K562 (cell line): ENCODE measurements around the gene SYN1. TPM values are rescaled to one million over a fixed set of nuclear protein-coding genes. Genes with fewer than 3 reads are reported as not detected.

Experiments
- ATAC-seq: fragments of 200-7000 bp; cut with Tn5 transposase; 3 replicates; pipeline ENCODE4 v1.9.1; 2020; ENCODE audit warnings: moderate library complexity
- BruUV-seq: library from RNA; stranded (reverse); fragments of 400-500 nt; replicated peaks from 2 replicates; lab custom pipeline; 2021; lab: Mats Ljungman, UMichigan
- CTCF ChIA-PET: fragments of 300-600 bp; formaldehyde crosslinking; extraction: SDS; loops from one replicate; lab custom pipeline; 2021; ENCODE audit warnings: low intra/inter-chr PET ratio; lab: Yijun Ruan, JAX
- POLR2A ChIA-PET: fragments of 300-600, 350-650 bp; sonication (Branson Sonifier 250); formaldehyde crosslinking; extraction: SDS; loops from one replicate; lab custom pipeline; 2021; ENCODE audit warnings: antibody characterized with exemption, inconsistent platforms; lab: Yijun Ruan, JAX
- DNase-seq, 4 experiments: peaks; one replicate each; pipeline versions ENCODE4 v3.0.0 to v3.0.0-alpha.2; 2011 to 2018; ENCODE audit warnings: low spot score in 3 of 4, mixed read lengths in 3 of 4; ENCODE audit errors: extremely low read depth in 1 of 4
- FAIRE-seq: peaks from 2 replicates; lab custom pipeline; 2011; peaks lifted over from hg19 to GRCh38; lab: Jason Lieb, UNC
- H2AFZ ChIP-seq: 2 replicates; pipeline ENCODE4 v1.6.0; 2011; ENCODE audit warnings: low read depth, low read length, control low read depth, inconsistent platforms
- H3K27ac ChIP-seq: fragments of 200-600 bp; 3 replicates; pipeline ENCODE4 v1.8.0; 2011; ENCODE audit warnings: low read depth, mild to moderate bottlenecking, control low read depth, inconsistent platforms, low read length, moderate library complexity, mixed read lengths; ENCODE audit errors: extremely low read depth
- H3K27me3 ChIP-seq, 2 experiments: fragments of 300-600 bp in 1 of 2; 2 replicates in 1 of 2; 3 replicates in 1 of 2; pipeline versions ENCODE4 v1.6.0 to v1.8.0; 2011; ENCODE audit warnings: inconsistent platforms in 2 of 2, low read length in 2 of 2, mild to moderate bottlenecking in 1 of 2, mixed read lengths in 1 of 2, moderate library complexity in 1 of 2; ENCODE audit not compliant: control insufficient read depth in 2 of 2, insufficient read depth in 2 of 2
- H3K36me3 ChIP-seq: fragments of 300-600 bp; 3 replicates; pipeline ENCODE4 v1.8.0; 2011; ENCODE audit warnings: mild to moderate bottlenecking, low read length, inconsistent platforms; ENCODE audit not compliant: control insufficient read depth, insufficient read depth
- H3K4me1 ChIP-seq, 2 experiments: fragments of 200-600 bp in 1 of 2; replicated peaks in 1 of 2; 2 replicates in 1 of 2; 3 replicates in 1 of 2; pipeline versions ENCODE4 v1.5.1 to v1.8.0; 2011; ENCODE audit warnings: inconsistent platforms in 2 of 2, low read length in 2 of 2, mild to moderate bottlenecking in 1 of 2, mixed read lengths in 1 of 2, moderate library complexity in 1 of 2; ENCODE audit not compliant: control insufficient read depth in 2 of 2, insufficient read depth in 2 of 2
- H3K4me2 ChIP-seq: 2 replicates; pipeline ENCODE4 v1.6.1; 2011; ENCODE audit warnings: low read length, control low read depth, inconsistent platforms, mixed read lengths; ENCODE audit not compliant: insufficient read depth
- H3K4me3 ChIP-seq: fragments of 200-600 bp; sonication (generic), shearing (Covaris generic); 2 replicates; pipeline ENCODE4 v1.5.1; 2016; ENCODE audit warnings: control low read depth, inconsistent platforms
- H3K79me2 ChIP-seq: fragments of 200-600 bp; 3 replicates; pipeline ENCODE4 v1.8.0; 2011; ENCODE audit warnings: low read length, inconsistent platforms; ENCODE audit not compliant: control insufficient read depth, insufficient read depth
- H3K9ac ChIP-seq, 2 experiments: 2 replicates each; pipeline versions ENCODE4 v1.6.0 to v1.6.1; 2011; ENCODE audit warnings: low read depth in 2 of 2, low read length in 2 of 2, control low read depth in 1 of 2, inconsistent platforms in 1 of 2, mild to moderate bottlenecking in 1 of 2, mixed read lengths in 1 of 2; ENCODE audit not compliant: insufficient read depth in 1 of 2
- H3K9me1 ChIP-seq: one replicate; pipeline ENCODE4 v1.6.0; 2011; ENCODE audit warnings: inconsistent platforms, mild to moderate bottlenecking, low read length, moderate library complexity; ENCODE audit not compliant: control insufficient read depth, insufficient read depth
- H3K9me3 ChIP-seq: replicated peaks from 2 replicates; pipeline ENCODE4 v1.5.1; 2011; ENCODE audit warnings: low read depth, low read length, inconsistent platforms; ENCODE audit not compliant: control insufficient read depth, insufficient read depth
- H4K20me1 ChIP-seq: replicated peaks from 2 replicates; pipeline ENCODE4 v1.6.1; 2011; ENCODE audit warnings: low read length, inconsistent platforms, mixed read lengths; ENCODE audit not compliant: control insufficient read depth, insufficient read depth
- ATF3 ChIP-seq, 2 experiments: fragments of 450-650 bp in 1 of 2; sonication (generic) in 1 of 2; formaldehyde crosslinking in 1 of 2; IDR thresholded peaks in 1 of 2; conservative IDR thresholded peaks in 1 of 2; 2 replicates each; pipeline versions ENCODE4 v1.6.1 to v1.8.1; 2016 to 2023; ENCODE audit warnings: mild to moderate bottlenecking in 2 of 2, moderate library complexity in 2 of 2, inconsistent platforms in 1 of 2, missing genetic modification reagents in 1 of 2
- CEBPZ ChIP-seq: fragments of 150-350 bp; IDR thresholded peaks from 2 replicates; pipeline ENCODE4 v1.6.1; 2014; ENCODE audit warnings: low read depth, mild to moderate bottlenecking, low read length, borderline replicate concordance
- FOSL1 ChIP-seq: fragments of 200-800 bp; sonication (Bioruptor generic); conservative IDR thresholded peaks from 2 replicates; pipeline ENCODE4 v1.6.1; 2016; ENCODE audit warnings: missing genetic modification characterization, missing compliant biosample characterization
- JUND ChIP-seq, 2 experiments: IDR thresholded peaks; 2 replicates in 1 of 2; 3 replicates in 1 of 2; pipeline ENCODE4 v1.6.1; 2011; ENCODE audit warnings: borderline replicate concordance in 2 of 2, low read depth in 2 of 2, low read length in 2 of 2, improper control_type of control experiment in 1 of 2, missing biosample characterization in 1 of 2, missing genetic modification characterization in 1 of 2, missing genetic modification reagents in 1 of 2
- ZFP36 ChIP-seq: fragments of 150-350 bp; IDR thresholded peaks from 2 replicates; pipeline ENCODE4 v1.6.1; 2018; ENCODE audit warnings: low read length, low read depth; ENCODE audit not compliant: partially characterized antibody
- ZNF165 ChIP-seq: fragments of 250-450 bp; sonication (Bioruptor Pico); IDR thresholded peaks from 2 replicates; pipeline ENCODE4 v1.4.0; 2020; ENCODE audit warnings: borderline replicate concordance
- WGBS: fragments of 100-300 bp; shearing (Covaris generic); methylation state at CpG from one replicate; pipeline ENCODE4 v1.1.6; 2016; ENCODE audit warnings: low coverage, mixed read lengths; ENCODE audit not compliant: insufficient coverage; ENCODE audit errors: missing lambda C conversion rate; 5-methylcytosine and 5-hydroxymethylcytosine counted together
- in situ Hi-C: fragments of 300-500 bp; cut with MboI; formaldehyde crosslinking; loops from 4 replicates; pipeline ENCODE4 v1.15.0; 2018; ENCODE audit warnings: inconsistent platforms, mixed read lengths
- intact Hi-C: fragments of 100-400 bp; cut with micrococcal nuclease; formaldehyde crosslinking; loops from 2 replicates; pipeline ENCODE4 v1.14.2; 2022
- polyA plus RNA-seq, 8 experiments: library from polyadenylated mRNA; depleted of rRNA in 4 of 8; stranded (reverse) in 5 of 8; unstranded in 3 of 8; fragments of >200 nt; fragmentation: Nextera tagmentation in 2 of 8; fragmentation: Illumina TruSeq in 1 of 8; extraction: Ambion mirVana in 2 of 8; extraction: Trizol in 1 of 8; gene quantifications; 2 replicates each; pipeline versions ENCODE4 v1.2.1 to v1.2.3, GENCODE V29; 2011 to 2014; ENCODE audit warnings: inconsistent platforms in 1 of 8, missing spikeins in 1 of 8
- total RNA-seq, 7 experiments: library from RNA; depleted of rRNA in 6 of 7; stranded (reverse); fragments of >200 nt in 6 of 7; fragmentation: Illumina TruSeq in 2 of 7; extraction: Trizol in 2 of 7; gene quantifications; 2 replicates each; pipeline versions ENCODE4 v1.2.1 to v1.2.3, GENCODE V29; 2011 to 2021; ENCODE audit warnings: low replicate concordance in 1 of 7

Gene SYN1
- total and polyA plus RNA-seq, 9 of the 15 experiments (the other 6 are each of a cell fraction or from before 2014, with no cell fraction given): 0.01 to 0.28 (median 0.18) TPM; not detected in 2

GRCh38 chrX:47577424-47577823, 42.2 kb downstream of the SYN1 start:
- Histone ChIP-seq H3K79me2 (peaks cover 9% of the 10 kb centered on the region), H3K9me1 (no peaks in the 10 kb centered on the region), H3K27me3 (no peaks in the 10 kb centered on the region), H3K4me1 (peaks cover 17 to 40% of the 10 kb centered on the region in 2 experiments; a peak in 4 of 5 replicates), H3K9me3 (no peaks in the 10 kb centered on the region), H3K36me3 (no peaks in the 10 kb centered on the region), H2AFZ (peak overlapping the region; percentile 44; the same call in 1 of the 2 replicates), H3K9ac (peak overlapping the region in 1 of 2 experiments; percentile 58; a peak in 2 of 4 replicates), H4K20me1 (no peaks in the 10 kb centered on the region), H3K4me2 (peak overlapping the region; percentile 18; the same call in 1 of the 2 replicates), H3K27ac (no peak overlapping the region), H3K4me3 (no peak overlapping the region)
- DNase-seq: peak in 1 of 4 experiments; percentile 51
- no TSS peak for BruUV-seq
- ChIA-PET CTCF (no interaction called here), POLR2A (no interaction called here)
- ATAC-seq: no peak
- no peak for FAIRE-seq
- TF ChIP-seq ZFP36: peak; percentile 52
- TF ChIP-seq CEBPZ: no peak
- no peak for TF ChIP-seq ZNF165
- TF ChIP-seq JUND (IDR thresholded peaks at IDR 0.05; ENCODE audit: borderline replicate concordance, low read depth, low read length): peak; percentile 43; the same call in 1 of the 2 replicates
- TF ChIP-seq JUND (tag; IDR thresholded peaks at IDR 0.05; ENCODE audit: borderline replicate concordance, low read depth, low read length): no peak
- TF ChIP-seq FOSL1 (tag): peak; percentile 38
- TF ChIP-seq ATF3 (IDR thresholded peaks at IDR 0.05): peak; percentile 40; the same call in 1 of the 2 replicates
- TF ChIP-seq ATF3 (CRISPR knock-in tag; conservative IDR thresholded peaks at IDR 0.05): no peak
- in situ Hi-C loops (no loop called here), intact Hi-C loops (no loop called here)
- WGBS: 30% methylated on average over 9 of the region's 9 CpGs
